ENCODE results near the gene SDS. TPM values are rescaled to one million over a fixed set of nuclear protein-coding genes. Genes with fewer than 3 reads are reported as not detected.

Gene SDS
- total and polyA plus RNA-seq, 2 of the 8 experiments (the other 6 are each of a cell fraction or from before 2014, with no cell fraction given): 0.21 TPM; not detected in 1

- TF ChIP-seq CHD7 (IDR thresholded peaks at IDR 0.05; ENCODE audit: insufficient replicate concordance, low read length) (no peak), CEBPB (IDR thresholded peaks at IDR 0.05; ENCODE audit: low read depth, low read length) (no peak), RNF2 (IDR thresholded peaks at IDR 0.05; ENCODE audit: borderline replicate concordance, low read depth, low read length, missing control alignments, poor library complexity, severe bottlenecking) (no peak), EZH2 (IDR thresholded peaks at IDR 0.05; ENCODE audit: low read depth, low read length, severe bottlenecking) (no peak), SUZ12 (IDR thresholded peaks at IDR 0.05; ENCODE audit: low read length) (no peak), HDAC2 (IDR thresholded peaks at IDR 0.05; ENCODE audit: borderline replicate concordance in 1 of 2, low read depth in 2 of 2, low read length in 2 of 2) (no peak), ATF3 (IDR thresholded peaks at IDR 0.05; ENCODE audit: insufficient read depth, low read depth, low read length) (no peak), SRF (IDR thresholded peaks at IDR 0.05; ENCODE audit: low read depth, low read length) (no peak), EGR1 (IDR thresholded peaks at IDR 0.05; ENCODE audit: borderline replicate concordance, low read depth, low read length) (no peak), KDM4A (IDR thresholded peaks at IDR 0.05; ENCODE audit: low read depth, low read length, severe bottlenecking) (no peak)
Measured at GRCh38 chr12:113372371-113372770, 31.3 kb downstream of the SDS start (continued).
